ENCODE results near the gene PCDH8. TPM values are rescaled to one million over a fixed set of nuclear protein-coding genes. Genes with fewer than 3 reads are reported as not detected.

The PCDH8 gene
- total RNA-seq, 4 donors from 2014 or later: 0.27 TPM; not detected in 3

- Histone ChIP-seq H3K4me1 (no peaks in the 10 kb centered on the region), H3K27ac (no peak overlapping the region), H3K36me3 (no peaks in the 10 kb centered on the region), H3K4me3 (no peak overlapping the region), H3K27me3 (no peaks in the 10 kb centered on the region), H3K9me3 (no peaks in the 10 kb centered on the region)
- no peak for ATAC-seq
- 68 to 78% methylated on average over 5 of the region's 5 CpGs for WGBS, 2 donors (ENCODE audit: low coverage in 1 of 2)
- TF ChIP-seq POLR2A (IDR thresholded peaks at IDR 0.05): no peak
- TF ChIP-seq, protein P1, sequence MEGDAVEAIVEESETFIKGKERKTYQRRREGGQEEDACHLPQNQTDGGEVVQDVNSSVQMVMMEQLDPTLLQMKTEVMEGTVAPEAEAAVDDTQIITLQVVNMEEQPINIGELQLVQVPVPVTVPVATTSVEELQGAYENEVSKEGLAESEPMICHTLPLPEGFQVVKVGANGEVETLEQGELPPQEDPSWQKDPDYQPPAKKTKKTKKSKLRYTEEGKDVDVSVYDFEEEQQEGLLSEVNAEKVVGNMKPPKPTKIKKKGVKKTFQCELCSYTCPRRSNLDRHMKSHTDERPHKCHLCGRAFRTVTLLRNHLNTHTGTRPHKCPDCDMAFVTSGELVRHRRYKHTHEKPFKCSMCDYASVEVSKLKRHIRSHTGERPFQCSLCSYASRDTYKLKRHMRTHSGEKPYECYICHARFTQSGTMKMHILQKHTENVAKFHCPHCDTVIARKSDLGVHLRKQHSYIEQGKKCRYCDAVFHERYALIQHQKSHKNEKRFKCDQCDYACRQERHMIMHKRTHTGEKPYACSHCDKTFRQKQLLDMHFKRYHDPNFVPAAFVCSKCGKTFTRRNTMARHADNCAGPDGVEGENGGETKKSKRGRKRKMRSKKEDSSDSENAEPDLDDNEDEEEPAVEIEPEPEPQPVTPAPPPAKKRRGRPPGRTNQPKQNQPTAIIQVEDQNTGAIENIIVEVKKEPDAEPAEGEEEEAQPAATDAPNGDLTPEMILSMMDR (IDR thresholded peaks at IDR 0.05): no peak
- no peak for TF ChIP-seq EP300 (IDR thresholded peaks at IDR 0.05)
- TF ChIP-seq POLR2AphosphoS5 (IDR thresholded peaks at IDR 0.05): no peak
Measured at GRCh38 chr13:52891706-52892105, 43.3 kb upstream of the PCDH8 start.

DNA sequence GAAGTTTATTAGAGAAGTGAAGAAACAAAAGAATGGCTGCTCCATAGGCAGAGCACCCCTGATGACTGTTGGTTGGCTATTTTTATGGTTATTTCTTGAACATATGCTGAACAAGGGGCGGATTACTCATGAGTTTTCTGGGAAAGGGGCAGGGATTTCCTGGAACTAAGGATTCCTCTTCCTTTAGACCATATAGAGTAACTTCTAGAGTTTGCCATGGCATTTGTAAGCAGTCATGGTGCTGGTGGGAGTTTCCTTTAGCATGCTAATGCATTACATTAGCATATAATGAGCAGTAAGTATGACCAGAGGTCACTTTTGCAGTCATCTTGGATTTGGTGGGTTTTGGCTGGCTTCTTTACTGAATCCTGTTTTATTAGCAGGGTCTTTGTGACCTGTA lies 38.7 kb upstream of the PCDH8 start:
- no peaks in the 10 kb centered on the region for H3K36me3 ChIP-seq
- H3K27ac ChIP-seq: no peak overlapping the region
- H3K27me3 ChIP-seq: no peaks in the 10 kb centered on the region
- no peak overlapping the region for H3K4me3 ChIP-seq
- H3K4me1 ChIP-seq: no peaks in the 10 kb centered on the region
- 80 to 100% methylated on average over 1 of the region's 1 CpG for WGBS, 2 donors (ENCODE audit: low coverage in 1 of 2)
- ATAC-seq: no peak
- H3K9me3 ChIP-seq: no peaks in the 10 kb centered on the region
- TF ChIP-seq POLR2AphosphoS5 (IDR thresholded peaks at IDR 0.05) (no peak), EP300 (IDR thresholded peaks at IDR 0.05) (no peak), POLR2A (IDR thresholded peaks at IDR 0.05) (no peak)
- TF ChIP-seq, protein P1 (IDR thresholded peaks at IDR 0.05): no peak

DNA sequence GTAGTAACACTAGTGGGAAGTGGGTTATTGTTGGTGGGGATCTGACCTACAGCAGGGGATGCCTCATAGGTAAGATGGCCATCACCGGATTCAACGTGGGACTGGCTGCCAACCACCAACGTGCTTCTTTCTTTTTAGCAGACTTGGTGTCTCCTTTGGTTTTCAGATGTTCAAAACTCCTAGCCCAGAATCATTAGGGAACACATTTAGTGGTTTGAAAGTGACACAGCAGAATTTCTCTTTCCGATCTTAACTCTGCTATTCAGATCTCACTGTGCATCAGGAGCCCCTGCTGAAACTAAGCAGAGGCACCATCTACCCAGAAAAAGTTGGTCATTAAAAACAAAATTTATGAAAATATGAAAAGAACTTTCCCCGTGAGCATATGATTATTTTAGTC lies 36.7 kb upstream of the PCDH8 start:
- Histone ChIP-seq H3K27ac (no peak overlapping the region), H3K4me3 (no peak overlapping the region), H3K4me1 (peaks cover 0 to 5% (median 0%) of the 10 kb centered on the region in 3 donors), H3K9me3 (no peaks in the 10 kb centered on the region), H3K27me3 (no peaks in the 10 kb centered on the region), H3K36me3 (no peaks in the 10 kb centered on the region)
- TF ChIP-seq, protein P1 (IDR thresholded peaks at IDR 0.05): no peak
- TF ChIP-seq POLR2AphosphoS5 (IDR thresholded peaks at IDR 0.05) (no peak), EP300 (IDR thresholded peaks at IDR 0.05) (no peak), POLR2A (IDR thresholded peaks at IDR 0.05) (no peak)
- 75 to 80% methylated on average over 2 to 5 of the region's 5 CpGs for WGBS, 2 donors (ENCODE audit: low coverage in 1 of 2)
- ATAC-seq: no peak

GRCh38 chr13:52884429-52885010 lies 36.1 kb upstream of the PCDH8 start:
- Histone ChIP-seq H3K27ac (no peak overlapping the region), H3K27me3 (no peaks in the 10 kb centered on the region), H3K36me3 (no peaks in the 10 kb centered on the region), H3K4me1 (peaks cover 0 to 5% (median 0%) of the 10 kb centered on the region in 3 donors), H3K4me3 (no peak overlapping the region), H3K9me3 (no peaks in the 10 kb centered on the region)
- ATAC-seq: no peak
- no peak for TF ChIP-seq POLR2AphosphoS5 (IDR thresholded peaks at IDR 0.05)
- no peak for TF ChIP-seq EP300 (IDR thresholded peaks at IDR 0.05)
- TF ChIP-seq POLR2A (IDR thresholded peaks at IDR 0.05): no peak
- TF ChIP-seq, protein P1 (IDR thresholded peaks at IDR 0.05): no peak
- WGBS, 2 donors (ENCODE audit: low coverage in 1 of 2): 43 to 59% methylated on average over 7 of the region's 7 CpGs

DNA sequence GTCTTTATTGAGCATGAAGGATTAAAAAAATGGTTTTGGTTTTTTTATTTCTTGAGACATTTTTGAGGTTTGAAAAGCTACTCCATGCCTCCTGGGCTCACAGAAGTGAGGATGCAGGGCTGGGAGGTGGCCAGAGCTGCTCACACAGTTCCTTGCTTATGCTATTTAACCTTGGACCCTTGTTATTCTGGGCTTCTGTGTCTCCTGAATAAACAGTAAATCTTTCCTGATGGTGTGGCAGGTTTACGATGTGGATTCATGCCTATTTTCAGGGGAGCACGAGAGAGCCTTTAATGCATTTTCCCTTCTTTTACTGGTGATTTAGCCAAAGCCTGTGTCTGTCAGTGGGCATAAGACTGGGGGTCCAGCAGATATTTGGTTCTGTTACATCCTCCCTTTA lies 34.3 kb upstream of the PCDH8 start:
- WGBS, 2 donors (ENCODE audit: low coverage in 1 of 2): 47% methylated on average over 2 of the region's 2 CpGs; no CpG with 5 or more reads in 1 of the 2 donors
- H3K4me3 ChIP-seq: no peak overlapping the region
- TF ChIP-seq POLR2AphosphoS5 (IDR thresholded peaks at IDR 0.05) (no peak), POLR2A (IDR thresholded peaks at IDR 0.05) (no peak), EP300 (IDR thresholded peaks at IDR 0.05) (no peak)
- TF ChIP-seq, protein P1 (IDR thresholded peaks at IDR 0.05): no peak
- H3K9me3 ChIP-seq: no peaks in the 10 kb centered on the region
- peaks cover 0 to 5% (median 0%) of the 10 kb centered on the region in 3 donors for H3K4me1 ChIP-seq
- no peaks in the 10 kb centered on the region for H3K36me3 ChIP-seq
- ATAC-seq: no peak
- no peaks in the 10 kb centered on the region for H3K27me3 ChIP-seq
- no peak overlapping the region for H3K27ac ChIP-seq

All from gastroesophageal sphincter (tissue), 4 donors.